Lower leg skin (tissue), 3 donors: ENCODE results near the gene ISG15.

Experiments used
- CTCF ChIP-seq, 3 donors: fragments of 450-650 bp; IDR thresholded peaks; one replicate each; pipeline ENCODE4 v1.5.1; 2016; ENCODE audit warnings: antibody characterized with exemption in 3 of 3, mild to moderate bottlenecking in 3 of 3, moderate library complexity in 2 of 3
- POLR2A ChIP-seq, 2 donors: fragments of 450-650 bp; IDR thresholded peaks; one replicate each; pipeline ENCODE4 v1.6.1; 2016 to 2017; ENCODE audit warnings: antibody characterized with exemption in 2 of 2, mild to moderate bottlenecking in 1 of 2, moderate library complexity in 1 of 2

- TF ChIP-seq POLR2A (IDR thresholded peaks at IDR 0.05) (no peak), CTCF (IDR thresholded peaks at IDR 0.05) (no peak)
Measured at GRCh38 chr1:1049318-1050165, 36.2 kb downstream of the ISG15 start.
